CD8-positive, alpha-beta memory T cell (primary cell): ENCODE data around the gene RHOXF1. TPM values are rescaled to one million over a fixed set of nuclear protein-coding genes. Genes with fewer than 3 reads are reported as not detected.
"Not testable (repeated sequence)": the region's sequence is repeated elsewhere in the genome, so short reads cannot be mapped to it uniquely, and the experiment has no call there.

Experiments
- CTCF ChIA-PET: fragments of 350-600 bp; sonication (Branson Sonifier 250); formaldehyde crosslinking; loops from one replicate; lab custom pipeline; 2021; ENCODE audit warnings: antibody characterized with exemption; lab: Charles Lee
- POLR2A ChIA-PET: fragments of 350-600 bp; sonication (Branson Sonifier 250); formaldehyde crosslinking; loops from one replicate; lab custom pipeline; 2021; ENCODE audit warnings: antibody characterized with exemption; lab: Charles Lee
- DNase-seq, 5 donors: peaks; one replicate each; pipeline versions ENCODE4 v3.0.0 to v3.0.0-alpha.2; 2020 to 2022; ENCODE audit warnings: mixed read lengths in 1 of 5
- H3K27ac ChIP-seq: one replicate; pipeline ENCODE4 v1.7.0; 2013; ENCODE audit warnings: low read depth, mild to moderate bottlenecking, low read length, moderate library complexity
- H3K27me3 ChIP-seq: 2 replicates; pipeline ENCODE4 v1.7.0; 2013; ENCODE audit warnings: low read length, mild to moderate bottlenecking; ENCODE audit not compliant: insufficient read depth, poor library complexity, severe bottlenecking
- H3K36me3 ChIP-seq: 2 replicates; pipeline ENCODE4 v1.7.0; 2013; ENCODE audit warnings: mild to moderate bottlenecking, low read length, moderate library complexity; ENCODE audit not compliant: insufficient read depth
- H3K4me1 ChIP-seq: 2 replicates; pipeline ENCODE4 v1.7.0; 2013; ENCODE audit warnings: mild to moderate bottlenecking, low read length, moderate library complexity; ENCODE audit not compliant: insufficient read depth
- H3K4me3 ChIP-seq: 2 replicates; pipeline ENCODE4 v1.7.0; 2013; ENCODE audit warnings: mild to moderate bottlenecking, low read length
- H3K9me3 ChIP-seq: 2 replicates; pipeline ENCODE4 v1.7.0; 2013; ENCODE audit warnings: mild to moderate bottlenecking, low read length
- H3K27ac Mint-ChIP-seq, 8 donors: one replicate each; pipeline ENCODE4 v1.8.0; 2020 to 2021; ENCODE audit warnings: mixed read lengths in 8 of 8, mild to moderate bottlenecking in 6 of 8, inconsistent platforms in 3 of 8, moderate library complexity in 3 of 8
- H3K27me3 Mint-ChIP-seq, 2 donors: one replicate each; pipeline ENCODE4 v1.8.0; 2020 to 2021; ENCODE audit warnings: mixed read lengths in 2 of 2, mild to moderate bottlenecking in 1 of 2, moderate library complexity in 1 of 2
- H3K36me3 Mint-ChIP-seq, 3 donors: one replicate each; pipeline ENCODE4 v1.8.0; 2020 to 2021; ENCODE audit warnings: mixed read lengths in 3 of 3, inconsistent platforms in 1 of 3, mild to moderate bottlenecking in 1 of 3
- H3K4me1 Mint-ChIP-seq, 3 donors: one replicate each; pipeline ENCODE4 v1.8.0; 2020 to 2021; ENCODE audit warnings: mixed read lengths in 3 of 3, inconsistent platforms in 1 of 3, mild to moderate bottlenecking in 1 of 3
- H3K4me3 Mint-ChIP-seq, 7 donors: one replicate each; pipeline ENCODE4 v1.8.0; 2020 to 2021; ENCODE audit warnings: mixed read lengths in 7 of 7, mild to moderate bottlenecking in 6 of 7, moderate library complexity in 4 of 7, inconsistent platforms in 2 of 7
- H3K9me3 Mint-ChIP-seq, 5 donors: one replicate each; pipeline ENCODE4 v1.8.0; 2020 to 2022; ENCODE audit warnings: mixed read lengths in 5 of 5, mild to moderate bottlenecking in 3 of 5, moderate library complexity in 2 of 5, inconsistent platforms in 1 of 5
- polyA plus RNA-seq: library from polyadenylated mRNA; unstranded; fragments of 300-500 nt; fragmentation: Illumina TruSeq; gene quantifications from one replicate; pipeline ENCODE4 v1.2.3, GENCODE V29; 2021
- total RNA-seq, 2 experiments: library from RNA; stranded (reverse); gene quantifications; one replicate each; pipeline ENCODE4 v1.2.3, GENCODE V29; 2021

The RHOXF1 gene
- total and polyA plus RNA-seq, 3 experiments from 2014 or later: not detected

DNA sequence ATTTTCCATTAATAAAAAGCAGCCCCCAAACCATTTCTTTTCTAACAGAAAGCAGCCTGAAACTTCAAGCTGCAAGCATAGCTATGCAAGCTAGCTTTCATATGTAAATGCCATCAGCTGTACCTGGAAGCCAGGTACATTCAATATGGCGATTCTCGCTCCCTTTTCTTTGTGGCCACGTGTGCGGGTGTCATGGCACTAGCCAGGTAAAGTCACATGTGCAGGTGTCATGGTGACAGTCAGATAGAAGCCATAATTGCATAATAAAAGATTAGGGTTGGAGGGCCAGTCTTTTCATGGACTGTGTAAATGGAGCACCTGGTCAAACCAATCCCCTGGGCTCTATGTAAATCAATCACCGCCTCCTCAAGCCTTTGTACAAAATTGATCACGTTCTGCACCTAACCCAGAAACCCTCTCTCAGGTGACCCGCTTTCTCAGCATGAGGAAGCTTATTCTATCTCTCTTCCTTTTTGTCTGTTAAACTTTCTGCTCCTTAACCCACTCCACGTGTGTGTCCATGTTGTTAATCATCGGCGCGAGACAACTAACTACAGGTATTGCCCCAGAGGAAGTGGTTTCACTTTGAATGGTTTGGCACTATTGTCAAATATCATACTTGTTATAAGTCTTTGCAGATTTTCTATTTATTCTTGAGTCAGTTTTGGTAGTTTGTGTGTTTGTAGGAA lies 24.7 kb upstream of the RHOXF1 start:
- no peak overlapping the region for H3K4me3 ChIP-seq
- ChIA-PET POLR2A (no interaction called here), CTCF (no interaction called here)
- H3K27me3 Mint-ChIP-seq: peaks cover 0 to 8% of the 10 kb centered on the region in 2 donors
- H3K4me1 ChIP-seq: peaks cover 2% of the 10 kb centered on the region
- peak overlapping the region in 5 of 7 donors; percentile 6 to 67 (median 19) for H3K4me3 Mint-ChIP-seq
- no peaks in the 10 kb centered on the region for H3K9me3 Mint-ChIP-seq
- no peak overlapping the region for H3K27ac ChIP-seq
- H3K27me3 ChIP-seq: no peaks in the 10 kb centered on the region
- H3K36me3 ChIP-seq: no peaks in the 10 kb centered on the region
- H3K36me3 Mint-ChIP-seq: peaks cover 0 to 2% (median 2%) of the 10 kb centered on the region in 3 donors
- DNase-seq: no peak
- H3K27ac Mint-ChIP-seq: peak overlapping the region in 2 of 8 donors; percentile 1 to 17
- no peaks in the 10 kb centered on the region for H3K9me3 ChIP-seq
- peaks cover 12 to 28% (median 27%) of the 10 kb centered on the region in 3 donors for H3K4me1 Mint-ChIP-seq

DNA sequence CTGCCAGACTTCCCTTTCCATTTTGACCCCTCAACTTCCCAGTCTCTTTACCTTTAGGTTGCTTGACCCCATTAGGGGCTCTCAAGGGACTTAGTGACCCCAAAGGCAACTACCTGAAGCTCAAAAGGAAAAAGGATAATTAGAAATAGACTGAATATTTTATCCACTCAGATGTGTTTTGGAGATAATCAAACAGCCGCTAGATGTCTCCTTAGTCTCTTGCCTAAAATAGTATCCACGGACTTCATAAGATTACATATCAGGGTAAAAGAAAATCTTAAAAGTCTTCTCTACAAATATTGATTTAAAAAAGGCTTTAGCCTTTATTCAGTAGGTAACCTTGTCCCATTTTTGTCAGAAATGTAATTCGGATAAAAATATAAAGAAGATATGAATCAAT lies 21.7 kb upstream of the RHOXF1 start:
- ChIA-PET CTCF (no interaction called here), POLR2A (no interaction called here)
- no peaks in the 10 kb centered on the region for H3K36me3 ChIP-seq
- H3K27ac ChIP-seq: no peak overlapping the region
- Mint-ChIP-seq H3K27ac (peak overlapping the region in 1 of 8 donors; percentile 10), H3K4me3 (no peak overlapping the region), H3K27me3 (no peaks in the 10 kb centered on the region), H3K4me1 (peaks cover 4 to 16% (median 12%) of the 10 kb centered on the region in 3 donors), H3K9me3 (no peaks in the 10 kb centered on the region), H3K36me3 (peaks cover 0 to 2% (median 0%) of the 10 kb centered on the region in 3 donors)
- no peak for DNase-seq
- H3K9me3 ChIP-seq: no peaks in the 10 kb centered on the region
- H3K27me3 ChIP-seq: no peaks in the 10 kb centered on the region
- H3K4me1 ChIP-seq: no peaks in the 10 kb centered on the region
- H3K4me3 ChIP-seq: no peak overlapping the region

DNA sequence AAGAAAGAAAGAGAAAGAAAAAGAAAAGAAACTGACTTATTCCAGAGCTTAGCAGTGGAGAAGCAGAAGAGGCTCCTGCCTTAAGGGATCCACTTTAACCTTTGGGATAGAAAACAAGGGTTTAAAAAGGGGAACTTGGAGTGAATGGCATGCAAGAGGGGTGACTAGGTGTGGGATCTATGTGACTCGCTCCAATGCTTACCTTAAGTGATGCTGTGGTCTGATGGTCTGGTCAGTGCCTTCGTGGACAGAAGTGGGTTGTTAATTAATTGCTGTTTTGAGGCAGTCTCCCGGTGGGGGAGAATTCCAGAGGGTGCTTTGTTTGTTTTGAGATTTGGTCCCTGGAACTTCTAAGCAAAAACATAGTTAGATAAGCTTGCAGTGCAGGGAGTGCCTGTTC lies 21.1 kb upstream of the RHOXF1 start:
- Histone ChIP-seq H3K36me3 (no peaks in the 10 kb centered on the region), H3K4me3 (no peak overlapping the region), H3K4me1 (no peaks in the 10 kb centered on the region), H3K27me3 (no peaks in the 10 kb centered on the region), H3K9me3 (no peaks in the 10 kb centered on the region), H3K27ac (no peak overlapping the region)
- H3K4me1 Mint-ChIP-seq: peaks cover 4 to 12% (median 9%) of the 10 kb centered on the region in 3 donors
- POLR2A ChIA-PET: no interaction called here
- H3K9me3 Mint-ChIP-seq: no peaks in the 10 kb centered on the region
- CTCF ChIA-PET: no interaction called here
- H3K27ac Mint-ChIP-seq: peak overlapping the region in 2 of 8 donors; percentile 69 to 76
- peaks cover 0 to 2% (median 0%) of the 10 kb centered on the region in 3 donors for H3K36me3 Mint-ChIP-seq
- H3K4me3 Mint-ChIP-seq: no peak overlapping the region
- H3K27me3 Mint-ChIP-seq: no peaks in the 10 kb centered on the region
- DNase-seq: no peak

DNA sequence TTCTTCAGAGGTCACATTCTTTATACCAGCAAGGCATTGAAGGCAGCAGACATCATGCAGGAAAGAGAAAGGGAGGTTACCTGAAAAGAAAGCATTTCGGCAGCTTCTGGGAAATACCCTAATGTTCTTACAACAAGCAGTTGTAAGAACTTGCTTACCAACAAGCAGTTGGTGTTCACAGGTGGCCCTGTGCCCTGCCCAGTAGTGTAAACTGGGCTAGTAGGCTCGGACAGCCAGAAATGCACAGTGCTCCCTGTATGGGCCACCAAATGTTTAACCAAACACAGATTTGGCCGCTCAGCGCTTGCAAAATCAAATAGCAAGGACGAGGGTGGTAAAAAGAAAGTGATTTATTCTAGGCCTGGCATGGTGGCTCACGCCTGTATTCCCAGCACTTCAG lies 20.4 kb upstream of the RHOXF1 start:
- Mint-ChIP-seq H3K4me1 (peaks cover 2 to 5% (median 5%) of the 10 kb centered on the region in 3 donors), H3K36me3 (peaks cover 0 to 2% (median 0%) of the 10 kb centered on the region in 3 donors), H3K27ac (no peak overlapping the region), H3K27me3 (no peaks in the 10 kb centered on the region), H3K9me3 (no peaks in the 10 kb centered on the region), H3K4me3 (no peak overlapping the region)
- no peaks in the 10 kb centered on the region for H3K4me1 ChIP-seq
- no peaks in the 10 kb centered on the region for H3K27me3 ChIP-seq
- no peak overlapping the region for H3K4me3 ChIP-seq
- no peaks in the 10 kb centered on the region for H3K36me3 ChIP-seq
- POLR2A ChIA-PET: no interaction called here
- DNase-seq: no peak
- H3K27ac ChIP-seq: no peak overlapping the region
- CTCF ChIA-PET: no interaction called here
- H3K9me3 ChIP-seq: no peaks in the 10 kb centered on the region

DNA sequence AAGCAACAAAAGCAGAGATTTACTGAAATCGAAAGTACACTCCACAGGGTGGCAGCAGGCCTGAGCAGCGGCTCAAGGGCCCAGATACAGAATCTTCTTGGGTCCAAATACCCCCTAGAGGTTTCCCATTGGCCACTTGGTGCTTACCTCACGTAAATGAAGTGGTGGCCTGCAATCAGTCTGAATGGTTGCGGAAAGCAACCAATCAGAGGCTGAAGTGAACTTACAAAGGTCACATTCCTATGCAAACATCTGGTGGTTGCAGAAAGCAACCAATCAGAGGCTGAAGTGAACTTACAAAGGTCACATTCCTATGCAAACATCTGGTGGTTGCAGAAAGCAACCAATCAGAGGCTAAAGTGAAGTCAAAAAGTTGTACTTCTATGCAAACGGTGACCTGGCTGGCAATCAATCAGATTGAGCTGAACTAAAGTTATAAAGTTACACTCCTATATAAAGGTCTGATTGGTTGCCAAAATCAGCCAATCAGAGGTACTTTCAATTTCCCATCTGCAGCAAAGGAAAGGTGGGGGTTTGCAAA lies 12.7 kb upstream of the RHOXF1 start:
- H3K36me3 Mint-ChIP-seq, H3K4me3 ChIP-seq, H3K9me3 Mint-ChIP-seq, H3K36me3 ChIP-seq, H3K4me1 Mint-ChIP-seq, H3K27ac ChIP-seq, H3K9me3 ChIP-seq, H3K27me3 ChIP-seq, H3K4me1 ChIP-seq, H3K27me3 Mint-ChIP-seq, H3K4me3 Mint-ChIP-seq, DNase-seq, H3K27ac Mint-ChIP-seq, POLR2A ChIA-PET, CTCF ChIA-PET: not testable (repeated sequence)

DNA sequence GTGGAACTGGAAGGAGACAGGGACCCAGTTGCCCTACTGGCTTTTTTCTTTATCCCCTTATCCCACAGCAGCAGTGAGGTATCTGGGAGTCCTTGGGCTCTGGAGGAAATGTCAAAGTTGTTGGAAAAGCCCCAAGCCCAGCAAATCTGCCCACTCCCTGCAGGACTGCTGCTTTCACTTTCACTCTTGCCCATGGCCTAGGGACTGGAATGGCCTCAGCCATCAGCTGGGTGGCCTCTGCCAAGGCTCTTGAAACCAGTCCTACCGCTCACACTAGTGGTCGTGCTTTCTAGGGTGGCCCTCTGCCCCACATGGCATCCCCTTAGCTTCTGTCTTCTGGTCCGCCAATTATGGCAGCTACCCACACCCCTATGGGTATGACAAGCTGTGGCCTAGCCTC lies 9.7 kb upstream of the RHOXF1 start:
- Histone ChIP-seq H3K9me3 (no peaks in the 10 kb centered on the region), H3K4me1 (no peaks in the 10 kb centered on the region), H3K27me3 (no peaks in the 10 kb centered on the region), H3K36me3 (no peaks in the 10 kb centered on the region), H3K4me3 (no peak overlapping the region), H3K27ac (no peak overlapping the region)
- no peak overlapping the region for H3K27ac Mint-ChIP-seq
- H3K27me3 Mint-ChIP-seq: peaks cover 0 to 5% of the 10 kb centered on the region in 2 donors
- H3K4me1 Mint-ChIP-seq: peaks cover 0 to 7% (median 5%) of the 10 kb centered on the region in 3 donors
- no peak for DNase-seq
- ChIA-PET CTCF (no interaction called here), POLR2A (no interaction called here)
- no peak overlapping the region for H3K4me3 Mint-ChIP-seq
- no peaks in the 10 kb centered on the region for H3K9me3 Mint-ChIP-seq
- no peaks in the 10 kb centered on the region for H3K36me3 Mint-ChIP-seq

DNA sequence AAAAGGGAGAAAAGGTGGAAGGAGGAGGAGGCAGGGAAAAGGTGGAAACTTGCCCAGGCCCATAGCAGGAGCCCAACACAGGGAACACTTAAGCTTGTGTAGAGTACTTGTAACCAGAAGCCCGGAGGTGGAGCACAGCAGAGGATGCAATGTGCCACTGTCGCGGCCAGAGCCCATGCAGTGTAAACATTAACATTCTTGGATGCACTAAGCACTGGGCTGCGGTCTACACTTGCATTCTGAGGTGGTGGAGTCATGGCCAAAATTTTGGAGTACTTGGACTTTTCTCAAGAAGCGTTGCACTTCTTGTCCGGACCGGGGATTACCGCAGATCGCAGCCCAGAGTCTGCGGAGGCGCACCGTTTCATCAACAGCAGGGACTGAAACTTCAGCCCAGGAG lies 4.5 kb upstream of the RHOXF1 start:
- Mint-ChIP-seq H3K4me1 (no peaks in the 10 kb centered on the region), H3K27me3 (peaks cover 0 to 8% of the 10 kb centered on the region in 2 donors), H3K27ac (no peak overlapping the region), H3K9me3 (no peaks in the 10 kb centered on the region), H3K36me3 (no peaks in the 10 kb centered on the region), H3K4me3 (no peak overlapping the region)
- Histone ChIP-seq H3K4me3 (no peak overlapping the region), H3K4me1 (no peaks in the 10 kb centered on the region), H3K27me3 (no peaks in the 10 kb centered on the region), H3K9me3 (no peaks in the 10 kb centered on the region), H3K36me3 (no peaks in the 10 kb centered on the region), H3K27ac (no peak overlapping the region)
- CTCF ChIA-PET: no interaction called here
- POLR2A ChIA-PET: no interaction called here
- no peak for DNase-seq

DNA sequence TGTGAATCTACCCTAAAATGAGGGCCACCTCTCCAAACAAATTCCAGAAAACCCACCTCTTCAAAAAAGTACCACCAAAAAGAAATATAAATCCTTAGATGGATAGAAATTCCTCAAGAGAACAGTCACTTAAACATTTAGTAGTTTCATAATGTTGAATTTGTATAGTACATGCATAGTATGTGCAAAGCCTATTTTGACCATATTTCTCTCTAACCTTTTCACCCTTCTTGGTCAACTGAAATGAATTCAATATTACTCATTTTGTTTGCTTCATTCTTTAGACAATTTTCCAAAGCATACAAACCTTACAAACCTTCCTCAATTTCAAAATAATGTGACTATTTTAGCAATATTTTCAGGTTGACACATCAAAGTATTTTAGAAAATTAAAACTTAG lies 4.1 kb downstream of the RHOXF1 start:
- H3K4me3 ChIP-seq: no peak overlapping the region

More for the DNA sequence above, 4.1 kb downstream of the RHOXF1 start:
- no peaks in the 10 kb centered on the region for H3K4me1 Mint-ChIP-seq
- H3K4me3 Mint-ChIP-seq: no peak overlapping the region
- no peaks in the 10 kb centered on the region for H3K27me3 ChIP-seq
- H3K9me3 Mint-ChIP-seq: no peaks in the 10 kb centered on the region
- no peak overlapping the region for H3K27ac Mint-ChIP-seq
- H3K27ac ChIP-seq: no peak overlapping the region
- ChIA-PET POLR2A (no interaction called here), CTCF (no interaction called here)
- no peaks in the 10 kb centered on the region for H3K36me3 ChIP-seq
- H3K9me3 ChIP-seq: no peaks in the 10 kb centered on the region
- peaks cover 0 to 2% of the 10 kb centered on the region in 2 donors for H3K27me3 Mint-ChIP-seq
- H3K36me3 Mint-ChIP-seq: no peaks in the 10 kb centered on the region
- no peaks in the 10 kb centered on the region for H3K4me1 ChIP-seq
- DNase-seq: no peak
